COLO668 (cell line): ENCODE data around the gene FHOD3.
"Not testable (repeated sequence)": the region's sequence is repeated elsewhere in the genome, so short reads cannot be mapped to it uniquely, and the experiment has no call there.

ENCODE experiments used
- DNase-seq: peaks from one replicate; lab custom pipeline; 2025; ENCODE audit not compliant: unreplicated experiment; lab: John Stamatoyannopoulos, UW

Gene FHOD3

DNA sequence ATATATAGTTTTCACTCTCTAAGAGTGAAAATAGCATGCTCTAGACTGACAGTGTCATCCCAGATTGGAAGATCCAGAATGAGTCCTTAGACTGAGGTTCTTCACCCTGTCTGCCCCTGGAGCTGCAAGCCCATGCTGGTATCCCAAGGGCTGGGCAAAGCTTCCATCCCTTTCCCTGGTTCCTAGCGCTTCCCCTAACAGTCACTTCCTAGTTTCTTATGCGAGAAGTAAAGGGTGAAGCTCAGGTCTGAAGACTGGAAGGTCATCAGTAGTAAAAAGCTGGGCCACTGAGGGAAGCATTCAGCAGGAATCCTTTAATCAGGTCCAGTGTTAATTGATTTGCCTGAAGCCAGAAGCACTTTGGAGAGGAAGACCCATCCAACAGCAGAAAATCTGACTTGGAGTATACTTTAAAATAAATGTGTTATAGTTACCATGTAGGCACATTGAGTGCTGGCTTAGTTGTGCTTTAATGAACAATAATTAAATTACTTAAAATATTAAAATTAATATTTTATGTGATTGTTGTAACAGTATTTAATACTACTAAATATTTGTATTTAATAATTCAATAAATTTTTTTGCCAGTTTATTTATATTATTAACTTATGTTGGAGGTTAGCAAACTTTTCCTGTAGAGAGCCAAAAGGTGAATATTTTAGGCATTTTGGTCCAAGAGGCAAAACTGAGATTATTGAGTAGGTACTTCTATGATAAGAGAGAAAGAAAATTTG is 237.9 kb downstream of the FHOD3 start:
- no peak for DNase-seq

DNA sequence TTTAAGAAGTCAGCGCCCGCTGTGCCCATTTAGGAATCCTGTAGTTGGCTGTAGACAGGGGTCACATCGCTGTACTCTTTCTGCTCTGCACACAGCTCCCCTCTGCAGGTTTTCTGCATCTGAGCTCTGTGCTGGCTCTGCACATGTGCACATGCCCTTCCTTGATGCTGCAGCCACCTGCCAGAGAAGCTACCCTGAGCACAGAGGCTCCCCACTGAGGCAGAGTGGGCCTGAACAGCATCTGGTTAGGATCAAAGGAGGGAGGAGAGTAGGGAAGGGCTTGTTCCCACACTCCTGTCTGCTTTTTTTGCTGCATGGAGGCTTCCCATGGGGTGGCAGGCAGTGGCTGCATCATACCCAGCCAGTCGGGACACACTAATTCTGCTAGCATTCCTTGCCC is 238.9 kb downstream of the FHOD3 start:
- DNase-seq = no peak

DNA sequence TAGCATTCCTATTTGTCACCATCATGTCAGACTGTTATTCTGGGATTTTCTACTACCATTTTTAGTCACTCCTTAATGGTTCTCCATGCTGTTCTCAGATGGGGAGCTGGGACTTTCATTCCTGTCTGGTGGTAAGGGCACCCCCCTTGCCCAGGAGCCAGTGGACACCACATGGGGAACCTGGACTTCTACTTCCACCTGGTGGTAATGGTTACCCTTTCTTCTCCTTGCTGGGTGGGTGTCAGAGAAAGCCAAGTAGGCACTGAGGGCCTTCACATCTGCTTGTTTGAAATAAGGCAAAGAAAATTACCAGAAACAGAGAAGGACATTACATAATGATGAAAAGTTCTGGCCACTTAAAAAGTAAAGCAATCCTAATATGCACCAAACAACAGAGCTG is 239.8 kb downstream of the FHOD3 start:
- DNase-seq = no peak

DNA sequence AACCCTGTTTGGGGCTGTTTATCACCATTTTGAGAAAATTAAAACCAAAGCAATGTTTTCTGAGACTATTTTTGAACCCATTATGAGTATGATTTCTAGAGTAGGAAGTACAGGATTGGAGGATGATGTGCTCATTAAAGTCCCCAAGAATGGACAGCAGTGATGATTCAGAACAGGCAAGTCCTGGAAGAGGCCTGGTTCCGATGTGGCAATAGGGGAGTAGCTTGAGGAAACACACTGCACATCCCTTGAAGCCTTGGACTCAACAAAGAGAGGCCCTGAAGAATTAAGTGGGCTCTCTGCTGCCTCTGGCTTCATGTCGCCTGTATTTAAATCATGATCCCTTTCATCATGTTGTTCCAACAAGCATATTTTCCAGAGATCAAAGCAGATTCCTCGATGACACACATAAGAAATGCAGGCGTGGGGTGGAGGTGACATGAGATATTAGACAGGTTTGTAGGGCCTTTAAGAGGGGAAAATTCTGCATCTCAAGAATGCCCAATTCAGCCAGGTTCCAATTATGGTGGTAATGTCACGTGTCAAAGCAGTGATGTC is 242.2 kb downstream of the FHOD3 start:
- no peak for DNase-seq

DNA sequence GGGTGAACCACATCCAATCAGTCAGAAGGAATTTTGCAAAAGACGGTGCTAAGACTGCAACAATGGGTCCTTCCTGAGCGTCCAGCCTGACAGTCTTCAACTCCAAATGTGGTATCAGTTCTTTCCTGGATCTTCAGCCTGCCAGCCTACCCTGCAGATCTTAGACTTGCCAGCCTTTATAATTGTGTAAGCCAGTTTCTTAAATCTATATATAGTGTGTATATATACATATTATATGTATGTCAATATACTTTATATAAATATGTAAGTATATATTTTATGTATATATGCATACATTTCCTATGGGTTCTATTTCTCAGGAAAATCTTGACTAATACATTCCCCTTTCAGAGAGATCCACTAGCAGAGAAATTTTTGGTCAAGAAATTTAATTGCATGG is 245.5 kb downstream of the FHOD3 start:
- DNase-seq = no peak

DNA sequence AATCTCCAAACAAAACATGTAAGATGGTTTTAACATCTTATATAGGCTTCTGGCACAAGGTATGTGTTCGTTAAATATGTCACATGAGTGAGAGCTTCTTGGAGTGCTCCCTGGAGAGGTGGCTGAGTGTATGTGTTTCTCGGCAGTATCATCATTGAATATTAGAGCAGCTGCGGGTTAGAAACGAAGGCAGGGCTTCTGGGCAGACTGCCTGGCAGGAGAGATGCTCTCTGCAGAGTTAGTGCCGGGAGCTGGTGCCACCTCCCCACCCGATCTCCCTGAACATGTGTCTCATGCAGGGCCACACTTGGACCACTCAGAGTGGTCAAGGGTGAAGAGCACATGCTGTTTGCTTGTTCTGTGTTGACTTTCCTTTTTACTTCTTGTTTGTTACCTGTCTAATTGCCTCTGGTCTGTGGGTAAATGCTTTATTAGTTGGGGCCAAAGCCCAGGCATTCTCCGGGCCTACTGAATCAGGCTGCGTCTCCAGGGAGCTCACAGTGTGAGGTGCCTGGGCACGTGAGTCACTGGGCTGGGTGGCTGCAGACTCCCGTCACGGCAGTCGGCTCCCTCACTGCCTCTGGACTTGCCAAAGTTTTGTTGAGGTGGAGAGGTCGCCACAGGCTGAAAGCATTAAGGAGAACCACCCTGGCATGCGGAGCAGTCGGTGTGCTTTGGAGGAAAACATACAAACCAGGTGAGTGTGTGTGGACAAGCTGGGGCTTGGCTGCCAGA is 246.6 kb downstream of the FHOD3 start:
- DNase-seq = no peak

DNA sequence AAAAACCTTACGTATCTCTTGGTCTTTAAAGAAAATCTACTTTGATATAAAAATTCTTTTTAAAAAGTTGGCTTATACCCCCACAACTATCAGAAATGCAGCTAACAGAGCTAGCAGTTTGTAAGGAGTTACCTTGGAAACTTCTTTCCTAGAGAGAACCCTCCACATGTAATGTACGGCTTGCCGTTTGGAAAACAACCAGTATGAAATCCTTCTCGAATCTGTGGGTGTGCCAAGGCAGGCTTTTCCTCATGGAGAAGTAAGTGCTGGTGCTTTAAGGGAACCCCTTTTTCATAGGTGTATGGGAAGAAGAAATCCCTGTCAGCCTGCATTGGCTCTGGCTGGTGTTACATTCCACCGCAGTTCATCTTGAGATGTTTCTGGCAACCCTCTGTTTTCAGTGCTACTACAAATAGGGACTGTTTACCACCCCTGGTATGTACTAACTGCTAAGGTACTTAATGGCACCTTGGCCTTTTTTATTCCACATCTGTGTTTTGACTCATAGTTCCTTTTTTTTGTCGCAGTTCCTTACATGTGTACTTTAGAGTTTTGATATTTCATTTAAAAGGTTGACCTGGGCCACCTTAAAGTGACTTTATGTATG is 248.4 kb downstream of the FHOD3 start:
- DNase-seq = no peak

DNA sequence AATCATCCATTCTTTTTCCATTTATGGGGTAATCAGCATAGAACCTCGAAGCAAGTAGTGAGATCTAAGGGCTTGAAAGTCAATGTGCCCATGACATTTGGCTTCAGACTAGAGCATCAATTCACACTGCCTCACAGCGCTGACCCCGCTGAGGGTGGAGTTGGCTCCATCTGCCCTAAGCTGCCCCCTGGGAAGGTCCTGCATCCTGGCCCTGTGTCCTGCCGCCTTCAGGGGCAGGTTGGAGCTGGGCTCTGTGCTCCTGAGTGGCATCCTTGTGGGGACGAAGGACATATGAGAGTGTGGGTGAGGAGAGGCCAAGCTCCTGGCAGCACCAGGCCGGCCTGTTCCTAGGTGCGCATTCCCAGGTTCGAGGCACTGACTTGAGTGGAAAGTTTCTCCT is 249.4 kb downstream of the FHOD3 start:
- no peak for DNase-seq

DNA sequence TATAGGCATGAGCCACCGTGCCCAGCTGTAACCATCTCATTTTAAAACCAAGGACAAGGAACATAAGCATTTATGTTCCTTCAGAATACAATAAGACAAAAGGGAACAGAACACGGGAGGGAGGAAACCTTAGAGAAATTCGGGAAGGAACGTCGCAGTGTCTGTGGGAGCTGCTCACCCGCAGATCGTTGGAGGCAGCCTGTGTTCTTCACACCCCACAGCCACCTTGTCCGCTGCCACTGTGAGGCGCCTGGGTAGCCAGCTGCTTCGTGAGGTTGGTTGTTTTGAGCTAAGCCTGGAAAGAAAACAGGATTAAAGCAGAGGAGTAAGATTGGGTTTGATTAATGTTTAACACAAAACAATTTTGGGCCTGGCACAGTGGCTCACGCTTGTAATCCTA is 250.0 kb downstream of the FHOD3 start:
- no peak for DNase-seq

DNA sequence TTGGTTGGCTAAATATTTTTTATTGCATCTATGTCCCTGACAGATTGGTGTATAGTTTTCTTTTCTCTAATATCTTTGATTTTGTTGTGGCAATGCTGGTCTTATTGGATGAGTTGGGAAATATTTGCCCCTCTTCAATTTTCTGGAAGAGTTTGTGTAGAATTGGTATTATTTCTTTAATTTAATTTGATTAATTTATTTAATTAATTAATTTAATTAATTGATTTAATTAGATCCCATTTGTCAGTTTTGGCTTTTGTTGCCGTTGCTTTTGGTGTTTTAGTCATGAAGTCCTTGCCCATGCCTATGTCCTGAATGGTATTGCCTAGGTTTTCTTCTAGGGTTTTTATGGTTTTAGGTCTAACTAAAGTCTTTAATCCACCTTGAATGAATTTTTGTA is 253.8 kb downstream of the FHOD3 start:
- not testable (repeated sequence) for DNase-seq

DNA sequence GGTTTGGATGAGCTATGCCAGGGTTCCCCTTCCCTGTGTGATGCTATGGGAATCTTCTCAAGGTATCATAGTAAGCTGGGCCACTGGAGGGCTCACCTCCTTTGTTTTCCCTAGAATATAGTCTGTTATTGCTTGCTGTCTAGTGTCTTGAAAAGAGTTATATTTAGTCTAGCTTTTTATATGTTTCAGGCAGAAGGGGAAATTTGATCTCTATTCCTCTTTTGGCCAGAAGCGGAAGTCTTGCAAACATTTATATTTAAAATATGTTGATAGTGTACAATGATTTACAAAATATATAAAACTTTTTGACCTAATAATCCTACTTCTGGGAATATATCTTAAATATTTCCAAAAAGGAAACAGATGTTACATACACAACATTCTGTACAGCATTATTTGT is 260.7 kb downstream of the FHOD3 start:
- DNase-seq = no peak

DNA sequence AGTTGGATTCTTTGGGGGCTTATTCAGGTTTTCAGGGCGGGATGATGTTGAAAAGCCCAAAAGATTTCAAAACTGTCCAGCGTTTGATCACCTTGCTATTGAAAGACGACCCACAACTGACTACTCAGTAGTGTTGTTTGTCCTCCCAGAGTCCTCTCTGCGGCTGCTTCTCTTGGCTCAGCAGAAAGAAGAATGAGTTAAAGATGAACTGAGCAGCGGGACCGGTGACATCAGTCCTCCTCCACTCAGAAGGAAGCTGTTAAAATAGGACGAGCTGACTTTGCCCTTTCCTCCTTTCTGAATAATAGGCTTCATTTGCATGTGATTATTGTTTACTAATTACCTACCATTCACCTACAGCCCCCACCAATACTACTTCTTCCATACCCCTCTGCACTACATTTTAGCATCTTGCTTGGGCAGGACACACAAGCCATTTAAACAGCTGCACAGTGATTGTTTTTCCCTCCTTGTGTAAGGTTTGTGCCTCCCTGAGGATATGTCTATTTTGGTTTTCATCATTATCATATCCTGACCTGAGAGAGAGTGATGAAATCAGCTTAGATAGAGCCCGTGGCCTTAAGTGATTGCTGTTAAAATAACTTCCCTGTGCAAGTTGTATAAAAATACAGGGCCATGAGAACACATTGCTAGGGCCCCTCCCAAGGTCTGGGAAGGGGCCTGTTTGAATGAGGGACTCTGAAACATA is 261.8 kb downstream of the FHOD3 start:
- no peak for DNase-seq

DNA sequence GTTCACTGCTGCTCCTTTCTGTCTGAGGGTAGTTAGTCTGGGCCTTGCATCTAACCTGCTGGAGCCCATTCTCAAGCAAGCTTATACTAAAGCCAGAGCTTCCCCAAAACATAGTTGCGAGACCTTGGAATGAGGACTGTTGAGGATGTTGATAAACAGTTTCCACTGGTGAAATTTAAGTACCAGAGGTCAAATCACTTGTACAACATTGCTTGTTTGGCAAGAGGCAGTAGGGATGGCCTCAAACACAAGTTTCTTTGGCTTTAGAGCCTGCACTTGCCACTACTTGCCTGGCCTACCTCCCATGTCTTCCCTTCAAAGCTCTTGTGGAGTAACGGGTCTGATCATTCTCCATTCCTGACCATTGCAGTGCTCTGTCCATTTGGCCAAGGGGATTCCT is 262.7 kb downstream of the FHOD3 start:
- no peak for DNase-seq

DNA sequence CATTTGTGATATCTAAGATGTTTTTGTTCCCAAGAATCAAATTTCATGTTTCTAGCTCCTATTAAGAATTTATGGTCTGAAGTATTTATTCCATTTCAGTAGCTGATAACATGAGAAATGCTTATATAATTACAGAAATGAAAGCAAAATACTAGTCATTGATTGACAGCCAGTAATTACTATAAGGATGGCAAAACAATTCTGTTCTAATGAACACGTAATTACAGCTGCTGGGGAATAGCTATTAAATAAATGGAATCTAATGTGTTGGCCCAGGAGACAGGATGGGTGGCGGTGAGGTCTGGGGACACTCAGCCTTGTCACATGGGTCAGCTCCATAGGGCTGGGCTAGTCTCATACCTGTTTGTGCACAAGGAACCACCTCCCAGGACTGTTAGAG is 263.5 kb downstream of the FHOD3 start:
- DNase-seq = no peak

DNA sequence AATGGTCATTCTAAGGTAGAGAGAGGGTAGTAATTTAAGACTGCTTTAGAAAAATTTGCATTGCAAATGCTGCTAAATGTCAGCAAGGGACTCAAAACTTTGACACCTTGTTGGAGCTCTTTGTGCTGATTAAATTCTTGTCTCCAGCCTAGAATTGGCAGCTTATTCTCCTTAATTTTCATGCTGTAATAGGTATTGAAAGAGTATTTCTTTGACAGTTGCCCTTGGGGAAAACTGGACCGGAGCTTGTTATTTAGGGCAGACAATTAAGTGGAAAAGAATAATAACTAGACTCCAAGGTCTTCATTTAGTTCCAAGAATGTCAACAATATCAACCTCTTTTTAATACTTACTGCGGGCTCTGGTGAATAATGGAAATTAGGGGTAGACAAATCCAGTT is 267.3 kb downstream of the FHOD3 start:
- no peak for DNase-seq

DNA sequence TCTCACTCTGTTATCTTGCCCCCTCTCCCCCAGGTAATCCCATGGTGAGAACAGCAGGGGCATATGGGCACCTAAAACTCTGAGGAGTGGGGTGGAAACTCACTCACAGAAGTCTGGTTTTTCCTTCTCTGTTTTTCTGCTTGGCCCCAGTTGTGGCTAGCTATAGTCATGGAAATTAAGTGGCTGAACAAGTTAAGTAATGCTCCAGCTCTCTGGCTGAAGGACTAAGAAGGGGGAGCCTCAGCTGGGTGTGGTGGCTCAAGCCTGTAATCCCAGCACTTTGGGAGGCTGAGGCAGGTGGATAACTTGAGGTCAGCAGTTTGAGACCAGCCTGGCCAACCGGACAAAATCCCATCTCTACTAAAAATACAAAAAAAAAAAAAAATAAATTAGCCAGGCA is 270.3 kb downstream of the FHOD3 start:
- no peak for DNase-seq

DNA sequence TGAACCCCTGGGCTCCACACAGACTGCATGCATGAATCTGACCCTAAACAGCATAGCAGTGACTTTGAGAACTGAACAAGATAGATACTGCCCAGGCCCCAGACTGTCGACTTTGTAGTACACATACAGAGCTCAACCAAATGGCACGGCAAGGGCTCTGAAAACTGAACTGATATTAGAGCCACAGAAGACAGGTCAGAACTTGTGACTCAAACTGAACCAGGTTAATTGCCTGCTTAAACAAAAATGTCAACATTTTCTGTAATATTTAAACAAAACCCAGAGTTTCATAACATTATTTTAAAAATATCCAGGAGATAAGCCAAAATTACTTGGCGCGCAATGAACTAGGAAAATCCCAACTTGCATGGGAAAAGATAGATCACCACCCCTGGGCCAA is 271.0 kb downstream of the FHOD3 start:
- no peak for DNase-seq

DNA sequence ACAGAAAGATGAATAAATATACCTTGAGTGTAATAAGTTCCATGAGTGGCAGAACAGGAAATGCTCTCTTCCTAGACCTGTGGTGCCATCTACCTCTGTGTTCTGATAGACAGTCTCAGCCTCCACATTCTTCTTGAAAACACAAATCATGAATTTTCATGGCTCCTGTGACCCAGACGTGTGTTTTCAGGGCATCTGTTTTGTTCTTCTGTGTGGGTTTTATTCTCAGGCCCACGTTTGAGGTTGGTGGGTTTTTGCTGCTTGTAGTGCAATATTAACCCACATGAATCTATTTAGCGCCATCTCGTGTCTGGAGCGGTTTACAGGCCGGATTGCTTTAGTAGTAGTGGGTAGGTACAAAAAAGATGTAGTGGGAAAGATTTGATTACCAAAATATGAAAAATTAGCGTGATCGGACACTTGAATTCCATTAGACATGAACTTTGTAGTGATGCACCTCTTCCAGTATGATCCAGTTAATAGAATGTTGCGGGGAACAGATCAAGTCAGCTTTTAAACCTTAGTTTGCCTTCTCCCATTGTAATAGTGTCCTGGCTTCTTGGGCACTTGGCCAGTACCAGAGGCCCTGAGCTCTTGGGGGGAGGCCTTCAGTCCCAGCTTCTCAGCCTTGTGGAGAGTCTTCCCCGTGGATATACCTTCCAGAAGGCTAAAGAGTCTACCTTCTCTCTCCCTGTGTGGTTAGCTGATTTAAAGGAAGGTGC is 274.8 kb downstream of the FHOD3 start:
- DNase-seq = peak; percentile 56

DNA sequence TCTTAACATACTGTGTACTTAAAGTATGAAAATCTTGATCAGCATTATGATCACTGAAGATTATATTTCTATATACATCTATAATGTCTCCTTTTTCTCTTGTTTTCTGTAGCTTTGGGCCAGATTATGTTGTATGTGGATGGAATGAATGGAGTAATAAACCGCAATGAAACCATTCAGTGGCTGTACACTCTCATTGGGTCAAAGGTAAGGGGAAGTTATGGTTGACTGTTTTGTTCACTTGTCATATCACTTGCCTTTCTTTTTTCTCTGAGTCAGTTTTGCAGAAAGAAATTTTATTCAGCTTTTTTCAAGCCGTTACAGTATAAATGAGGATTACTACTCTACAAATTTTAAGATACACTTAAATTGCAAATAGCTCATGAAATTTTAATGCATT is 278.8 kb downstream of the FHOD3 start:
- no peak for DNase-seq

DNA sequence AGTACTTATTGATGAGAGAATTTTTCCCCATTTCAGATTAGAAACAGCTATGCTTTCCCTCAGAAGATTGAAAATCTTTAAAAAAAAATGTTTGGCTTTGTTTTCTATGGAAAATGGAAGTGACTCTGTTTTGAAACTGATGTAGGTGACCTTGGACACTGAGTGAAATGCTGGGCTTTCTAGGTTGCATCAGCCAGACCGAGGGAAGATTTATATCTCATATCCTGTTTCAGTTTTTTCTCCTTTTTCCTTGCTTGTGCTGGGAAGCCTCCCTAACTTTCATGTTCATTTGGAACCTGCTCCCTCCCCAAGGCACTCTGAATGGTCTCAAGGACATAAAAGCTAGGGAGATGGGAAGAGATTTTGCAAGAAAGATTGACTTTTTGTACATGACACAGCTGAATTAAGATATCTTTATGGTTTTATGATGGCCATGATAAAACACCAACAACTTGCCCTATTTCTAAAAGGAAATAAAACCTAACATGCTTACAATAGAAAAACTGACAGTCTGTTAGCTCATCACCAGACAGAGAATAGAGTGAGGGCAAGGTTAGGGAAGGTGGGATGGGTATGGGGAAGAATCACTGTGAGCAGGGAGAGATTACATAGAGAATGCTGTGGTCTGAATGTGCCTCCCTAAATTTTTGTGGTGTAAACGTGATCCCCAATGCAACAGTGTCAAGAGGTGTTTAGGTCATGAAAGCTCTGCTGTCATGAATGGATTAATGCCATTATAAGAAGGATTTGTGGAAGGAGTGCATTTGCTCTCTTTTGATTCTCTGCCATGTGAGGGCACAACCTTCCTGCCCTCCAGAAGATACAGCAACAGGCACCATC is 281.6 kb downstream of the FHOD3 start:
- DNase-seq = no peak
